Fibroblast of skin of scalp (primary cell): ENCODE results near the gene MIEF1. TPM values are rescaled to one million over a fixed set of nuclear protein-coding genes. Genes with fewer than 3 reads are reported as not detected.

Source experiments
- DNase-seq: peaks from one replicate; pipeline ENCODE4 v3.0.0-alpha.2; 2013
- polyA plus RNA-seq, 2 experiments: library from polyadenylated mRNA; unstranded; fragments of 120-200 nt; gene quantifications; one replicate each; pipeline ENCODE4 v1.2.1, GENCODE V29; 2013; ENCODE audit not compliant: insufficient read length in 2 of 2

The MIEF1 gene
- polyA plus RNA-seq (2013, experiment 1 of 2; ENCODE audit: insufficient read length) = 20.5 TPM
- polyA plus RNA-seq (2013, experiment 2 of 2; ENCODE audit: insufficient read length) = 21.4 TPM

- DNase-seq = peak; percentile 96
These were observed at the start of gene MIEF1 for GRCh38 chr22:39502109-39502788. MIEF1 (plus strand) TSS chr22:39502290; CDS start chr22:39511295, 9,005 bp downstream.

GRCh38 chr22:39452740-39453040, 49.4 kb upstream of the MIEF1 start:
- DNase-seq = no peak

GRCh38 chr22:39453765-39454378, 48.2 kb upstream of the MIEF1 start:
- no peak for DNase-seq

- no peak for DNase-seq
These were observed 47.7 kb upstream of the MIEF1 start for GRCh38 chr22:39454385-39454871.

GRCh38 chr22:39456522-39457197, 45.4 kb upstream of the MIEF1 start, which contains the start of gene MGAT3:
MGAT3 (plus strand) TSS chr22:39457012; CDS start chr22:39487348, 30,336 bp downstream.
- no peak for DNase-seq

GRCh38 chr22:39457198-39457555, 44.9 kb upstream of the MIEF1 start:
- no peak for DNase-seq

GRCh38 chr22:39457556-39458443, 44.3 kb upstream of the MIEF1 start:
- no peak for DNase-seq

- DNase-seq = no peak
These were observed 43.5 kb upstream of the MIEF1 start for GRCh38 chr22:39458444-39459083.

- DNase-seq = no peak
These were observed 42.4 kb upstream of the MIEF1 start for GRCh38 chr22:39459681-39460080.

GRCh38 chr22:39462443-39463221, 39.5 kb upstream of the MIEF1 start:
- DNase-seq = peak; percentile 23

- DNase-seq = no peak
These were observed 38.8 kb upstream of the MIEF1 start for GRCh38 chr22:39463277-39463676.

- no peak for DNase-seq
These were observed 38.1 kb upstream of the MIEF1 start for GRCh38 chr22:39463931-39464390.

GRCh38 chr22:39466228-39467006, 35.7 kb upstream of the MIEF1 start:
- no peak for DNase-seq

- DNase-seq = no peak
These were observed 34.6 kb upstream of the MIEF1 start for GRCh38 chr22:39467390-39467895.

- DNase-seq = no peak
These were observed 33.4 kb upstream of the MIEF1 start for GRCh38 chr22:39468487-39469325.

GRCh38 chr22:39469326-39469680, 32.8 kb upstream of the MIEF1 start:
- DNase-seq = no peak

- DNase-seq = no peak
These were observed 32.2 kb upstream of the MIEF1 start for GRCh38 chr22:39469681-39470450.
